Activated CD8-positive, alpha-beta memory T cell treated with anti-CD3 and anti-CD28 coated beads, Interleukin-2, amount 50 U/mL, for 24 hours (primary cell): ENCODE data around the gene RPS19.
"Not testable (repeated sequence)": the region's sequence is repeated elsewhere in the genome, so short reads cannot be mapped to it uniquely, and the experiment has no call there.

Experiments used
- DNase-seq: peaks from one replicate; pipeline ENCODE4 v3.0.0-alpha.2; 2020; ENCODE audit errors: extremely low read depth

The RPS19 gene

DNA sequence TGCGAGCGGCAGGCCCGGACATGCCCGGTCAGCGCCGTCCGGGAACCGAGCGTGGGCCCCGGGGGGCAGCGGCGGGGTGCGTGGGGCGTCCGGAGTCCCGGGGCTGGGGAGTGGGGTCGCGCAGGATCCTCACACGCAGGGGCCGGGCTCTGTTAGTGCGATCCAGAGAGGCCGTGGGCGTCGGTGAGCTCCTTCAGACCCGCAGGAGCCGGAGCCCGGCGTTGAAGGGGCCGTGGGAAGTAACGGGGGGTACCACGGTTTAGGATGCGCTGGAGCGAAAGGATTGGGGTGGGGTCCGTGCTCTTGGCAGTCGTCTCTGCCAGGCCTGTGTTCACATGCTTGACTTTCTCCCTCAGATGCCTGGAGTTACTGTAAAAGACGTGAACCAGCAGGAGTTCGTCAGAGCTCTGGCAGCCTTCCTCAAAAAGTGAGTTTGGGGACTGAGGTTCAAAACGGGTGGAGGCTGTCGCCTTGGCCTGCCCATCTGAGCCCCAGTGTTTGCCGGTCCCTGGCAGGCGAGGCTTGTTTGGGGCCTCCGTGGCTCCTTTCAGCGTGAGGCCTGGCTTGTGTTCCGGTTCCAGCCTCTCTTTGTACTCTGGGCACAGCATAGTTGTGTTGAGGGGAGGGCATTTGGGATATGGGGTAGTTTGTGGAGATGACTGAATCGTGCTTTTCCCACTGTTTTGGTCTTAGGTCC lies 512 bp downstream of the RPS19 start:
- no peak for DNase-seq

DNA sequence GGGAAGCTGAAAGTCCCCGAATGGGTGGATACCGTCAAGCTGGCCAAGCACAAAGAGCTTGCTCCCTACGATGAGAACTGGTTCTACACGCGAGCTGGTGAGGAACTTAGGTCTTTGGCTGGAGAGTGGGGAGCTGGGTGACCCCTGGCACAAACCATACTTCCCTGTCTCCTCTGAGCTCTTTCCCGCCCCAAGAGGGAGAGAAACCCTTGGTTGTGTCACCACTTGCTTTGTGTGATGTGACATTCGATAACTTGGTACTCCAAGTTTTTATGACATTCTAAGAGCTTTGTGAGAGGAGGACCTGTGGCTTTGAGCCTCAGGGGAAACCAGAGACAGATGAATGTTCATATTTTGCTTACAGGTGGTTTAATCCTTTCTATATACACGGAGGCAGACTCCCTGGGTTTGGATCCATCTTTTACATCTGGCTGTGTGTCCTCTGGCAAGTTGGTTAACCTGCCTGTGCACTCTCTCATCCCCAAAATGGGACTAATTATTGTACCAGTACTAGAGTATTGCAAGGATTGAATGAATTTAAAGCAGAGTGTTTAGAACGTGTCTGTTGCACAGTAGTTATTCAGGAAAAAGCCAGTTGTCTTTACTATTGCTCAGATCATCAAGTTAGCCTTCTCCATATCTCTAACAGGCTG lies 1.2 kb downstream of the RPS19 start:
- no peak for DNase-seq

DNA sequence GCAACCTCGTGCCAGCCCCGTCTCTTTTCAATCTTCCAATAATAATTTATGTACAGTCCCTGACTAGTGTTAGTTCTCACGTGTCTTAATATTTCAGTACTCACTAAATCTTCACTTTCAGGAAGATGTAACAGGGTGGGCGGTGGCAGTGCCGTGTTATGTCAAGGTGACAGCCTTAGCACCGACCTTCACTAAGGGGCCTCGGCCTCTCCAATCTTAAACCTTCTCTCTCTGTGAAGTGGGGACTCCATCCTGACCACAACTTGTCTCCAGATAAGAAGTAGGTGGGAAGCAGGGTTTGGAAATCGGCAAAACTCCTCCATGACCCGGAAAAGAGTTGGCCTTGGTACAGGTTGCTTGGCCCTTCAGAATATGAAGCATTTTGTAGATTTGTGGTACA lies 1.8 kb downstream of the RPS19 start:
- DNase-seq: no peak

DNA sequence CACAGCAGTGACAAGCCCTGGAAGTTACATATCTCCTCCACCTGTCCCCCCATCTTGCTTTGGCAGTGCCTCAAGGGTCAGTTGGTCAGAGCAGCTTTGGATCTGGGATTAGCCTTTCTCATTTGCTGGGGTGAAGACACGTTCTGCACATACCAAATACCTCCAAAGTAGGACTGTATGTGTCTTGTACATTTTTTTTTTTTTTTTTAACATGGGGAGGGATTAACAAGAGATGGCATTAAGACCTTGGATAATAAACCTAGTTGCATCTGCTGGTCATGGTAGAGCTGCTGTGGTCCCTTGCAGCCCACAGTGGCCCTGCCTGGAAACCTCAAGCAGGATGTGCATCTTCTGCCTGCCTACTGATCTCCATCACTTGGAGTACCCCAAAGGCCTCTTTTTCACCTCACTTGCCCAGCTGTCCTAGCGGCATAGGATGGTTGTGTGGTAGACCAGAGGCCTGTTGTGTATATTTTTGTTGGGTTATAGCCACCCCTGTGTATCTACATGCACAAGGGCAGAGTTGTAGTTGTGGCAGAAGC lies 2.5 kb downstream of the RPS19 start:
- no peak for DNase-seq

DNA sequence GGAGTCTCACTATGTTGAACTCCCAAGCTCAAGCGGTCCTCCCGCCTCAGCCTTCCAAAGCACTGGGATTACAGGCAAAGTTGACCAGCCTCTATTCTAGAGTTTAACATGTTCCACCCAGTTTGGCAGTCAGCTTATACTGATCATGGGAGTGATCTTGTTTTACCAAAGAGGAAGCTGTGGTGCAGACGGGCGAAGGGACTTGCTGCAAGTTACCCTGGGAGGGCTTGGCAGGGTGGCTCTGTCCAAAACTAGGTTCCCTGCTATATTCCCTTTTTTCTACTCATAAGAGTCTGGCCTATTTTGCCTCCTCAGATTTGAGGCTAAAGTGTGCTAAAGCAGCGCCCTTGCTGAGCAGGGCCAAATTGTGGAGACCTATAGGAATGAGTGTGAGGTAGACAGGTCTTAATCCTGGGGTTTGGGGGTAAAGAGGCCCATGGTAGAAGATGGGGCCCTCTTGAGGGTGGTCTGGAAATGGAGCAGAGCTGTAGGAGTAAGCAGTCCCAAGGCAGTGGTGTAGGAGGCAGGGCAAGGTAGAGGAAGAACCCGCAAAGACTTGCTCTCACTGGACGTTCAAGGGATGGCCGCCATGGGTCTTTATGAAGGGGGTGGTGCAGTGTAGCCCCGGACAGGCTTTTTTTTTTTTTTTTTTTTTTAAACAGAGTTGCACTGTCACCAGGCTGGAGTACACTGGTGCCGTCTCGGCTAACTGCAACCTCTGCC lies 3.3 kb downstream of the RPS19 start:
- DNase-seq: no peak

DNA sequence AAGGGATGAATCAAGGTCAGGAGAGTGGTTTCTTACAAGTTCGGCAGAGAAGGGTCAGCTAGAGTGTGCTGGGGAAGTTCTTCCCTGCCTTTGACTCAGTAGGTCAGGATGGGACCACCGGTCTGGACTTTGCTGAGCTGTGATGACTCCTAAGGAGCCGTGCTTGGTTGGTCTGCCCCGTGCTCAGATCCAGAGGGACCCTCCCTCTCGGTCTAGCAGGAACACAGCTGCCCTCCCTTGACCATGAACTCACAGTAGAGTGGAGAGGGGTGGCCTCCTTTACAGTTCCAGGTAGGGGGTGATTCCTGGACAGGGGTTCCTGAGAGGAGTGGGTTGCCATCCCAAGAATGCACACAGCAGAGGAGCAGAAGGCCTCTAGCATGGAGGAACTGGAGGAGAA lies 4.3 kb downstream of the RPS19 start:
- DNase-seq: no peak

DNA sequence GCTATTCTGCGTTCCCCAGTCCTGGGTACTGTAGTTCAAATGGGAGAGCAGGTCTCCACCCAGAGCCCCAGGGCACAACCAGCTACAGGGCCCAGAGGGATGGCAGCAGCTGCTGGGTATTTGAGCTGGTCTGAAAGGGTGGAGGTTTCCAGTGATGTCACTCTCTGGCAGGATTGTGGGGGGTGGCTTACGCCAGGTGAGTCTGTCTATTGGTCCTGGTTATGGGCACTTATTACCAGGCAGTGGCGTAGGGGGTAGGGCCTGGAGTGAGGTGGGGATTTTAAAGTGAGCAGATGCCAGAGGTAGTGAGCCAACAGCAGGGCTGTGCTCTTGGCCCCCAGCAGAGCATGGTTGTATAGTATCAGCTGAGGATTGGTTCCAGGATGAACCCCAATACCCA lies 6.2 kb downstream of the RPS19 start:
- no peak for DNase-seq

DNA sequence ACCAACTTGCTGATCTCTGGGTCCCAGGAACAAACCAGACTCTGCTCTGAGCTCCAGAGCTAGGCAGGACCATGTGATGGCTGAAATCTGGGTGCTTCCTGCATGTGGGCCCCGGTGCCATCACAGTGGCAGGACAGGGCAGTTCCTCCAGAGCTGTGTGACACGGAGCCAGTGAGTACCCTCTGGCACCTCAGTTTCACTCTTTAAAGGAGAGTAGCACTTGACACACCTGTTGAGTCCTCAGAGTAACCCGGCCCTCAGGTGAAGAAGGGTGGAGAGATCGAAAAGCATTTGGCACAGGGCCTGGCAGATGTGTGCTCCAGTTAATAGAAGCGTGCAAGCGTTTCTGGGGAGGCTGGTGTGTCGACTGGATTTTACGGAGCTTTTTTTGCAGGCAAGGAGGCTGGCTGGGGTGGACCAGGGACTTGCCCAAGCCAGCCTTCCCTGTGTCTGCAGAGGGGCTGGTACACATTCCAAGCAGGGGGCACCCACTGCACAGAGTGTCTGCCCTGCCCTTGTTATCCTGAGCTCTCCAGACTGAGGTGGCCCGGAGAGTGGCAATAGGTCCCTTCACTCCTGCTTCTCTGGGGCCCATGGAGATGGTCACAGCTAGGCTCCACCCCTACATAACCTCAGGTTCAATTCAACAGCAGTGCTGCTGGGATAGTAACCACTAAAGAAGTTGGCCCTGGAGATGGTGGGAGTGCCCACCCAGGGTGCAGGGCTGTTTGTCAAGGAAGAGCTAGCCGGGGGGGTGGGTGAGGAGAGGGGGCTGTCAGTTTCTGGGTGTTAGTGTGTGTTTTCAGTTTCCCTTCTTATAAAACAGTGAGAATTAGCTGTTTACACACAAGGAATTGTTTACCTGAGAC lies 8.3 kb downstream of the RPS19 start:
- no peak for DNase-seq

DNA sequence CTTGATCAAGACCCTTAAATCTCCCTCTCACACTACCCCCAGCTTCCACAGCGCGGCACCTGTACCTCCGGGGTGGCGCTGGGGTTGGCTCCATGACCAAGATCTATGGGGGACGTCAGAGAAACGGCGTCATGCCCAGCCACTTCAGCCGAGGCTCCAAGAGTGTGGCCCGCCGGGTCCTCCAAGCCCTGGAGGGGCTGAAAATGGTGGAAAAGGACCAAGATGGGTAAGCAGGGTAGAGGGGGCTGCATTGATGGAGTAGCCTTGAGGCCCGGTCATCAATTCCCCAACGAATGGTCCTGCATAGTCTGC lies 8.9 kb downstream of the RPS19 start:
- DNase-seq: no peak

DNA sequence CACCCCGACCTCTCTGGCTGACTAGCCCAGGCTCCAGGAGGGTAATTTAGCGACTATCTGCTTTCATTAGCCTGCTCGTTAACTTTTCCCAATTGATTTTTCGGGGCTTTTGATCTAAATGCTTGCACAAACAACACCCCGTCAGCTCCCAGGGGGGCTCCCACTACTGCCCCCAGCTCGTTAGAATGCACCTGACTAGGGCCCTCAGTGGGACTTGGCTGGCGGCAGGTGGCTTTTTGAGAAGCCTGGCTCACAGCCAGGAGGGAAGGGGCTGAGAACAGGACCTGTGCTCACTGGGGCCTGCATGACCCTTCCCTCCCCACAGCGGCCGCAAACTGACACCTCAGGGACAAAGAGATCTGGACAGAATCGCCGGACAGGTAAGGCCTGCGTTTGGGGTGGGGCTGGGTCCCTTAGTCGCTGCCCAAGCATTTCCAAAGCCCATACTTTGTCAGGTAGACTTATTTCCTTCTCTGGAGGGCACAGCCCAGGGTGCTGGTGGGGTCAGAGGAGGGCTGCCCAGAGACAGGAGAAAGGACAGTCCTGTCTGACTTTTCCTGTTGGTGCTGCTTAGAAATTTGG lies 9.4 kb downstream of the RPS19 start:
- no peak for DNase-seq

DNA sequence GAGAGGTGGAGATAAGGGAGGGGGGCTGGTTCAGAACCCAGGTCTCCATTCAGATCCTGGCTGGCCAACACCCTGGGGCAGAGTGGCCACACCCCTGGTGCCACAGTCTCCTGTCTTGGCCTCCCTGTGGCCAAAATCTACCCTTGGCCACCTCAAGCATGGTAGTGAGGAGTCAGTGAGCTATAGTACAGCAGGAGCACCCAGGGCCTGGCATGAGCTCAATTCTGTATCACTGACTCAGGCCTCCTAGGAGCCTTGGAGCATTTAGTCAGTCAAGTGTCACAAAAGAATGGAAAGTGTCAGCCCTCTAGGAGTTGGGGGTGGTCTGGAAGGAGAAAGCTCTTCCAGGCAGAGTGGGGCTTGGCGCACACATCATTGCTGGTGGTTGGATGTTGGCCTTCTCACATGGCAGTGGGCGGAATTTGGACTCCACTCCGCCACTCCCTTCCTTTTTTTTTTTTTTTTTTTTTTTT lies 10.4 kb downstream of the RPS19 start:
- DNase-seq: no peak

DNA sequence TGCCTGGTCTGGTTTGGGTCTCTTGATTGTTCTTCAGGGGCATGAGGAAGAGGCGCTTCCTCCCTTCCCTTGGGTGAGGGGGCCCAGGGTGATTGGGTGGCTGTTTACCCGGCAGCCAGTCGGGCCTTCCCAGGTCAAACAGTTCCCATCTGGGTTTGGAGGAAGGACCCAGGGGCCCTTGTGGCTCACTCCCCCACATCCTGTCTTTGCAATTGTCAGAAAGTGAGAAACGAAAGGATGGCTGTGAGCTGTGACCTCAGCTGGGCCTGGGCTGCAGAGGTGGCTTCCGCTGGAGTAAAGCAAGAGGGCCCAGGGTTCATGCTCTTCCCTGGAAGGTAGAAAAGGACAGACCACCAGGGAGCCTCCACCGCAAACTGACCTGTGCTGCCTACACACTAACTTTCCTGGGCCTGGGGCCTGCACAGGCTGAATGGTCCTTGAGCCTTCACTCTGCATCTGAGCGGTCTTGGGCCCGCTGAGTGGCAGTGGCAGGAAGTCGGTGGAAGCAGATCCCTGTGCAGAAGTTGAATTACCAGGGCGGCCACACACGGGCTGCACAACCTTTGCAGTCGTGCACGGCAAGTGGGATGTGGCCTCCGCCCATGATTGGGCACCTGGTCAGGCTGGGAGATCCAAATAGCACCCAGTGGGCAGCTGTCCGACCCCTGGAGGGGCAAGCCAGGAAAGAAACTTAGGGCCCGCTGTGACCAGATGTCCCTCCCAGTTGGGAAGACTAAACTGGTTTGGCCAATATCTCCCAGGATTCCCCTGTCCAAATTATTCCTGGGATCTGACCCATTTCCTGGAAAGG lies 11.7 kb downstream of the RPS19 start:
- DNase-seq: no peak

DNA sequence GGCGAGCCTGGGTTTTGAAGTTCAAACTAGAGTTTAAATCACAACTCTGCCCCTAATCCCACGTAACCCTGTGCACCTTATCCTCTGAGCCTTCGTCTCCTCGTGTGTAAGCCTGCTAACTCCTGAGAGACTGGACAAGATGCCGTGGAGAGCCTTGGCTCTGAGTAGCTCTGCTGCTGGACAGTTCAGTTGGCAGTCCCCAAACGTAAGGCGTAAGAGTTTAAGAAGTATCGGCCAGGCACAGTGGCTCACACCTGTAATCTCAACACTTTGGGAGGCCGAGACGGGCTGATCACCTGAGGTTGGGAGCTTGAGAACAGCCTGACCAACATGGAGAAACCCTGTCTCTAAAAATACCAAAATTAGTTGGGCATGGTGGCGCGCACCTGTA lies 12.3 kb downstream of the RPS19 start:
- DNase-seq: no peak

DNA sequence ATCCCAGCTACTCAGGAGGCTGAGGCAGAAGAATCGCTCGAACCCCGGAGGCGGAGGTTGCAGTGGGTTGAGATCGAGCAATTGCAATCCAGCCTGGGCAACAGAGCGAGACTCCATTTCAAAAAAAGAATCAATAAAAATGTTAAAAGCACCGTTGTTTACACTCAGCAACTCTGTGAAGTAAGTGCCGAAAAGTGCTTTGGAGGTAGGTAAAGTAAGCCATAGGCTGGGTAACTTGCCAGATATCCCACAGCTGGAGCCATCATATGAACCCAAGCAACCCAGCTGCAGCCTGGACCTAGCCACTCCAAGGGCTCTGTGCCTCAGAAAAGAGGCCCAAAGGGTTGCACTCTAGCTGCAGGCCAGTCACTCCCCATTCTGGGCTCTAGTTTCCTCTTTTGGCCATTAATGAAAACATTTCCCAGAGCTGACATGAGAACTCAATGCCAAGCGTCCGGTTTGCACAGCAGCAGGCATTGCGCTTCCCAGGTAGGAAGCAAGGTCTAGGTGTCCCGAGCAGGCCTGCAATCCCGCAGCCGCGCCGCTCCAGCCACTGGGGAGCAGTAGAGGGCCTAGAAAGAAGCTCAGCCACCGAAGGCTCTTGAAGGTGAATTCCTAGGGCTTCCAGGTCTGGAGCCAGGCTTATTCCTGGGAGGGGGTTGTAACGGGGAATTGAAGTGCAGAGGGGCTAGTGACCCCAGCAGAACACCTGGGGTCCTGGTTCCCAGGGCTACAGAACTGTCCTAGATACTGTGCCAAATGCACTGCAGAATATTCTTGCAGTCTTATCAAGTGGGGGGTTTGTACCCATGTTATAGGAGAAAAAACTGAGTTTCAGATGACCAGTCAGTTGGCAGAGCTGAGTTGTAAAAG lies 13.0 kb downstream of the RPS19 start:
- DNase-seq: no peak

DNA sequence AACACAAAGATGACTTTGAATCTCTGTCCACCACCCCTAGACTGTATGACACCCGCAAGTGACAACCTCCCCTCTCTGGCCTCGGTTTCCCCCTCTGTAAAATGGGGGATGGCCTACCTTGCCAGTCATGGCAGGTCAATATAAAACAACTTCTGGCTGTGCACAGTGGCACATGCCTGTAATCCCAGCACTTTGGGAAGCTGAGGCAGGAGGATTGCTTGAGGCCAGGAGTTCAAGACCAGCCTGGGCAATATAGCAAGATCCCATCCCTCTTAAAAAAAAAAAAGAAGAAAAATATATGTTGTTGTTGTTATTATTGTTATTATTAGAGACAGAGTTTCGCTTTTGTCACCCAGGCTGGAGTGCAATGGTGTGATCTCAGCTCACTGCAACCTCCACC lies 15.9 kb downstream of the RPS19 start:
- not testable (repeated sequence) for DNase-seq

DNA sequence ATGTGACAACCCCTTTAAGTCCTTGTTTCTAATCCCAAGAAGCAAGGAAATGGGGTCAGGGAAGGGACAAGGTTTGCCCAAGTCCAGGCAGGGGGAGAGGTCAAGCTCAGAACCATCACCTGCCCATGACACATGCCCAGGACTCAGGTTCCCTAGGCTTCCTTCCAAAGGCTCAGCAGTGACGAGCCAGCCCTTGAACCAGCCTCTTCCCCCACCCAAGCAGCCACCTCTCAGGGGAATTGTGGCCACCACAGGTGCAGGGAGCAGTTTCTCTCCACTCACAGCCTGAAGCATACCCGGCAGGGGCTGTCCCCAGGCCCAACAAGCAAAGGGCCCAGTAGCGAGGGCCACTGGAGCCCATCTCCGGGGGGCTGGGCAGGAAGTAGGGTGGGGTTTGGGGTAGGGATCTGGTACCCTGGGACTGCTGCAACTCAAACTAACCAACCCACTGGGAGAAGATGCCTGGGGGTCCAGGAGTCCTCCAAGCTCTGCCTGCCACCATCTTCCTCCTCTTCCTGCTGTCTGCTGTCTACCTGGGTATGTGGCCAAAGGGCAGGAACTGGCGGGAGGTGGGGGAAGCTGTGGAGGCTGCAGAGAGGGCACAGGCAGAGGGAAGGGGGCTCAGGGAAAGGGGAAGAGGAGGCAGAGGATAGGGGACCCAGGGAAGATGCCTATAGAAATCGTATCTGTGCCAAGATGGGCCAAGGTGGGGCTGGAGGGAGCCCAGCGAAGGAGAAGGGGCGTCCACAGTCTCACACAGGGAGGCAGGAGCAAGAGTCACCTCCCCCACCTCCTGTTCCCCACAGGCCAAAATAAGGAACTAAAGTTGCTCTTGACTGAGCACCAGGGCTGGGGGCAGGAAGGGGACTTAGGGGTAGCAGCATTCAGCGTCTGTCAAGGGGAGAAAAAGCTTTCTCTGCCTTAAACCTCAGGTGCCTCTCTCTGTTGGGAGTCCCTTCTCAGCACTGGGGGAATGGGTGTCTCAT lies 17.1 kb downstream of the RPS19 start, which contains the start of gene CD79A:
TSS of gene CD79A (plus strand) at position 433 of the 986 bp plus-strand sequence. CDS start at position 459, 26 bp downstream.
- DNase-seq: no peak

DNA sequence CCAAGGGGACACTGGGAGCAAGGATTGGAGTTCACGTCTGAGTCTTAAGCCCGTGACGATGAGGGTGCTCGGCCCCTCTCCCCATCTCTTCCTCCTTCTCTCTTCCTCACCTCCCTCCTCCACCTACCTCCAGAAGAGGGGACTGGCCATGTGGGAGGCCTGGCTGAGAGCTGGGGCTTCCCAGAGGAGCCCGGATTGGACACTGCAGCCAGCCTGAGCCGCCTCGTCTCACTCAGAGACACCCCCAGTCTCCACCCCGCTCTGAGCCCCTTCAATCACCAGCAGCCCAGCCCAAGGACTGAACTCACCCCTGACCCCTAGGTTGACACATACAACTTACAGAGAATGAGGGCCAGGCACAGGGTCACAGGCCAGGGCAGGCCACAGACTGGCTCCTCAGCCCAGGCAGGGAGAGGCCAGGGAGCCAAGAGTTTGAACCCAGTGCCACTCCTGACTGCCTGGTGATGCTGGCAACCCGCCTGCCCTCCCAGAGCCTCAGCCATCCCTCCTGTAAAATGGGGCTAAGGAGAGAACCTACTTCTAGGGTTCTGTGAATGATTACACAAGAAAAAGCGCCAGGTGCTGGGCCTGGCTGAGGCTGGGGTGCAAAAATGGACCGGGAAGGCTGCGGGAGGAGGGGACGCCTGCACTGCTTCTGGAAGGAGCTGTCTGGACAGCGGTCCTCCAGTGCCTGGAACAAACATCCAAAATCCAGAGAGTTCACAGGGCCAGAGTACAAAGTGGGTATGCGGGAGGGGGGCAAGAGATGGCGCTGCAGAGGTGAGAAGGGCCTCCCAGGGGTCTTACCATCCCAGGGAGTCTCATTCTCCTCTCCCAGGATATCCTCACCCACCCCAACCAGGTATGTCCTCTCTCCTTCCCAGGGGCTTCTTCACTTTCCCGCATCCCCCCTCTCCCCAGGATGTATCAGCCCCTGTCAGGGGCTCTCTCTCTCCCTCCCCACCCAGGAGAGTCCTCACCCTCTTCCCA lies 18.2 kb downstream of the RPS19 start:
- DNase-seq: no peak
